Heart left ventricle (tissue), 13 donors: ENCODE measurements around the gene SUGP2.

Experiments
- POLR2A ChIP-seq, 2 donors: fragments of 450-650 bp; IDR thresholded peaks; one replicate each; pipeline ENCODE4 v1.6.1; 2017; ENCODE audit warnings: antibody characterized with exemption in 2 of 2, mild to moderate bottlenecking in 2 of 2, moderate library complexity in 2 of 2
- TF ChIP-seq, protein P1 (sequence below), 12 donors: fragments of 200-600 bp; sonication (generic) in 4 of 12; IDR thresholded peaks; one replicate each; pipeline versions ENCODE4 v1.5.0 to v1.8.0; 2018 to 2022; ENCODE audit warnings: antibody characterized with exemption in 12 of 12, mild to moderate bottlenecking in 5 of 12
- donor health status: ischemic (EF 13 %, LVEDD 7.1; RV severe dilation, severe dysfunction).
- donor health status: DM: no; HTN: yes; CAD: no.
- donor health status: DM: no; HTN: no; CAD: no.
- donor health status: ischemic (EF 25% LVEDD 6.9; RV normal size, moderate dysfunction).
- donor health status: ischemic (EF 25% LVEDD 5.7; RV mildly dilated, moderate dysfunction).
- donor health status: ischemic (EF 35%, LVEDD 5.7; RV mildly dilated, moderate dysfunction).
- donor health status: nonischemic (EF 11% LVEDD 7.7; RV severe dilation, severe dysfunction).
- donor health status: DM: yes; HTN: yes; CAD: no.
- donor health status: PGD.
- donor health status: ischemic (EF 29% LVEDD 5.4; RV normal size, mild dysfunction).
- donor health status: nonischemic (EF 23%, LVEDD 6.1; RV moderate dilation, normal function).

- no peak for TF ChIP-seq POLR2A (IDR thresholded peaks at IDR 0.05)
- TF ChIP-seq, protein P1, sequence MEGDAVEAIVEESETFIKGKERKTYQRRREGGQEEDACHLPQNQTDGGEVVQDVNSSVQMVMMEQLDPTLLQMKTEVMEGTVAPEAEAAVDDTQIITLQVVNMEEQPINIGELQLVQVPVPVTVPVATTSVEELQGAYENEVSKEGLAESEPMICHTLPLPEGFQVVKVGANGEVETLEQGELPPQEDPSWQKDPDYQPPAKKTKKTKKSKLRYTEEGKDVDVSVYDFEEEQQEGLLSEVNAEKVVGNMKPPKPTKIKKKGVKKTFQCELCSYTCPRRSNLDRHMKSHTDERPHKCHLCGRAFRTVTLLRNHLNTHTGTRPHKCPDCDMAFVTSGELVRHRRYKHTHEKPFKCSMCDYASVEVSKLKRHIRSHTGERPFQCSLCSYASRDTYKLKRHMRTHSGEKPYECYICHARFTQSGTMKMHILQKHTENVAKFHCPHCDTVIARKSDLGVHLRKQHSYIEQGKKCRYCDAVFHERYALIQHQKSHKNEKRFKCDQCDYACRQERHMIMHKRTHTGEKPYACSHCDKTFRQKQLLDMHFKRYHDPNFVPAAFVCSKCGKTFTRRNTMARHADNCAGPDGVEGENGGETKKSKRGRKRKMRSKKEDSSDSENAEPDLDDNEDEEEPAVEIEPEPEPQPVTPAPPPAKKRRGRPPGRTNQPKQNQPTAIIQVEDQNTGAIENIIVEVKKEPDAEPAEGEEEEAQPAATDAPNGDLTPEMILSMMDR (IDR thresholded peaks at IDR 0.05), result no peak
Observed at GRCh38 chr19:19006213-19006612, 27.1 kb downstream of the SUGP2 start.
